Femur (tissue), 1 donor: Measurements from ENCODE around the gene RFX7.

Experiments used
- DNase-seq: peaks from one replicate; pipeline ENCODE4 v3.0.0-alpha.2; 2017

RFX7 gene

GRCh38 chr15:56042982-56043980 is 200.4 kb downstream of the RFX7 start:
- no peak for DNase-seq

GRCh38 chr15:56042498-56042897 is 201.2 kb downstream of the RFX7 start:
- no peak for DNase-seq

GRCh38 chr15:56042031-56042430 is 201.6 kb downstream of the RFX7 start:
- no peak for DNase-seq

- peak; percentile 78 for DNase-seq
Observed at GRCh38 chr15:56040081-56041035, 203.3 kb downstream of the RFX7 start.

- DNase-seq = no peak
Observed at GRCh38 chr15:56038707-56039106, 205.0 kb downstream of the RFX7 start.

GRCh38 chr15:56038015-56038414 is 205.7 kb downstream of the RFX7 start:
- DNase-seq = no peak
